PC-3 (cell line): ENCODE data around the gene FDXR. TPM values are rescaled to one million over a fixed set of nuclear protein-coding genes. Genes with fewer than 3 reads are reported as not detected.

Source experiments
- ATAC-seq: fragments of 200-7000 bp; cut with Tn5 transposase; 2 replicates; pipeline ENCODE4 v1.9.1; 2020; ENCODE audit warnings: mild to moderate bottlenecking, moderate library complexity
- BruUV-seq: library from RNA; stranded (reverse); fragments of 400-500 nt; replicated peaks from 2 replicates; lab custom pipeline; 2021; lab: Mats Ljungman, UMichigan
- CTCF ChIA-PET: fragments of 300-600 bp; sonication (Branson Sonifier 250); formaldehyde crosslinking; loops from one replicate; lab custom pipeline; 2022; ENCODE audit warnings: antibody characterized with exemption; lab: Charles Lee
- POLR2A ChIA-PET: fragments of 300-600 bp; sonication (Branson Sonifier 250); formaldehyde crosslinking; loops from one replicate; lab custom pipeline; 2022; ENCODE audit warnings: antibody characterized with exemption; ENCODE audit not compliant: unreplicated experiment; lab: Charles Lee
- DNase-seq: peaks from one replicate; pipeline ENCODE4 v3.0.0-alpha.2; 2015
- H2AFZ ChIP-seq: fragments of 300-600 bp; sonication (generic); 2 replicates; pipeline ENCODE4 v1.6.0; 2016; ENCODE audit warnings: antibody characterized with exemption, low read length
- H3F3A ChIP-seq: fragments of 300-600 bp; sonication (generic); one replicate; pipeline ENCODE4 v1.6.0; 2017; ENCODE audit warnings: antibody characterized with exemption, low read length, control low read depth, mild to moderate bottlenecking; ENCODE audit not compliant: unreplicated experiment
- H3K27ac ChIP-seq: fragments of 300-600 bp; sonication (generic); 2 replicates; pipeline ENCODE4 v1.5.1; 2016; ENCODE audit warnings: mild to moderate bottlenecking, low read length
- H3K27me3 ChIP-seq: fragments of 300-600 bp; sonication (generic); 2 replicates; pipeline ENCODE4 v1.6.1; 2016; ENCODE audit warnings: low read length, mixed read lengths
- H3K36me3 ChIP-seq: fragments of 300-600 bp; sonication (generic); 2 replicates; pipeline ENCODE4 v1.6.1; 2016; ENCODE audit warnings: low read depth, mixed run types, low read length, mixed read lengths
- H3K4me1 ChIP-seq: fragments of 300-600 bp; sonication (generic); 2 replicates; pipeline ENCODE4 v1.5.1; 2016; ENCODE audit warnings: low read length; ENCODE audit not compliant: insufficient read depth
- H3K4me2 ChIP-seq: fragments of 300-600 bp; sonication (generic); 2 replicates; pipeline ENCODE4 v1.6.0; 2016; ENCODE audit warnings: low read length
- H3K4me3 ChIP-seq: fragments of 300-600 bp; sonication (generic); 2 replicates; pipeline ENCODE4 v1.5.1; 2016; ENCODE audit warnings: mild to moderate bottlenecking, low read length, mixed read lengths
- H3K79me2 ChIP-seq: fragments of 300-600 bp; sonication (generic); 2 replicates; pipeline ENCODE4 v1.6.1; 2017; ENCODE audit warnings: low read length, mixed read lengths
- H3K9ac ChIP-seq: fragments of 300-600 bp; sonication (generic); 2 replicates; pipeline ENCODE4 v1.6.0; 2016; ENCODE audit warnings: mild to moderate bottlenecking, low read length
- H3K9me2 ChIP-seq: fragments of 300-600 bp; sonication (generic); replicated peaks from 2 replicates; pipeline ENCODE4 v1.6.1; 2016; ENCODE audit warnings: mixed run types, low read length, mixed read lengths
- H3K9me3 ChIP-seq: fragments of 300-600 bp; sonication (generic); 2 replicates; pipeline ENCODE4 v1.6.1; 2016; ENCODE audit warnings: low read length, mixed read lengths
- H4K20me1 ChIP-seq: fragments of 300-600 bp; sonication (generic); 2 replicates; pipeline ENCODE4 v1.6.1; 2016; ENCODE audit warnings: low read length, mixed read lengths
- EZH2 ChIP-seq: fragments of 300-600 bp; sonication (generic); IDR thresholded peaks from one replicate; pipeline ENCODE4 v1.6.1; 2017; ENCODE audit warnings: antibody characterized with exemption, mild to moderate bottlenecking, low read length; ENCODE audit not compliant: unreplicated experiment
- EZH2phosphoT487 ChIP-seq: fragments of 300-600 bp; sonication (generic); IDR thresholded peaks from 2 replicates; pipeline ENCODE4 v1.6.1; 2018; ENCODE audit warnings: mild to moderate bottlenecking, antibody characterized with exemption, low read length, borderline replicate concordance
- intact Hi-C: fragments of 100-400 bp; cut with micrococcal nuclease; formaldehyde crosslinking; loops from 2 replicates; pipeline ENCODE4 v1.9.0; 2023
- total RNA-seq: library from RNA; depleted of rRNA; stranded (reverse); fragments of >200 nt; gene quantifications from 2 replicates; pipeline ENCODE4 v1.2.3, GENCODE V29; 2014
- TF ChIP-seq, protein P1 (sequence below): fragments of 300-600 bp; sonication (generic); conservative IDR thresholded peaks from 2 replicates; pipeline ENCODE4 v1.5.1; 2017; ENCODE audit warnings: antibody characterized with exemption, low read depth, mild to moderate bottlenecking, low read length

Gene FDXR
- total RNA-seq, 1 experiment from 2014 or later, result 28.1 TPM

DNA sequence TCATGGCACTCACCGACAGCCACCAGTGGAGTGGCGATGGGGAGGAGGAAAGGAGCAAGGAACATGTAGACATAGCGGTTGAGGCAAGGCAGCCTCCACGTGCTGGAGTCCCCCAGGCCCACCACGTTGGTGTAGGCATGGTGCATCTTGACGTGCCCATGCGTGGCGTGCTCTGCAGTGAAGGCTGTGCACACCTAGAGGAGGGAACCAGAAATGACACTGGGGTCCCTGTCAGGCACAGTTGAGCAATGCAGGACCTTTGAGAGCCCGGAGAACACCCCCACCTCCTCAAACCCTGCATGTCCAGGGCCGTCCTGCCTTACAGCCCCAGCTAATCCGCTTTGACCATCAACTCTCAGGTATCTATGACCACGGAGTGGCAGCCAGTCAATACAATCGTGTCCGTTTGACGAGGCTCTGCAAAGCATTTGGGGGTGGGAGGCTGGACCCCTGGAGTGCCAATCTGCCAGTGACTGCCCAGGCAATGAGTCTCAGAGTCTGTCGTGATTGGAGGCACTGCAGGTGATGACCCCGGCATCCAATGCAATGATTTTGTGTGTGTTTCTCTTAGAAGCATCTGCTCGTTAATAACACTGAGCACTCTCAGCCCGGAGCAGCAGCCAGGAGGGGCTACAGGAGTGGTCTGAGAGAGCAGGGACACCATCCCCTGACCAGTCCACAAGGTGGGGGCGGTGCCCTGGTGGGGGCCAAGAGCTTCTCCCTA lies 9.9 kb upstream of the FDXR start:
- ChIA-PET CTCF (no interaction called here), POLR2A (interaction anchor here (0.6 kb wide), 1 partner anchor 10 kb away, joined by 15 read pairs; no protein-coding TSS in a partner anchor)
- no peak overlapping the region for H3K9ac ChIP-seq
- no peak overlapping the region for H2AFZ ChIP-seq
- H4K20me1 ChIP-seq, result no peaks in the 10 kb centered on the region
- H3F3A ChIP-seq, result no peaks in the 10 kb centered on the region
- TF ChIP-seq EZH2phosphoT487, result no peak
- TF ChIP-seq, protein P1, sequence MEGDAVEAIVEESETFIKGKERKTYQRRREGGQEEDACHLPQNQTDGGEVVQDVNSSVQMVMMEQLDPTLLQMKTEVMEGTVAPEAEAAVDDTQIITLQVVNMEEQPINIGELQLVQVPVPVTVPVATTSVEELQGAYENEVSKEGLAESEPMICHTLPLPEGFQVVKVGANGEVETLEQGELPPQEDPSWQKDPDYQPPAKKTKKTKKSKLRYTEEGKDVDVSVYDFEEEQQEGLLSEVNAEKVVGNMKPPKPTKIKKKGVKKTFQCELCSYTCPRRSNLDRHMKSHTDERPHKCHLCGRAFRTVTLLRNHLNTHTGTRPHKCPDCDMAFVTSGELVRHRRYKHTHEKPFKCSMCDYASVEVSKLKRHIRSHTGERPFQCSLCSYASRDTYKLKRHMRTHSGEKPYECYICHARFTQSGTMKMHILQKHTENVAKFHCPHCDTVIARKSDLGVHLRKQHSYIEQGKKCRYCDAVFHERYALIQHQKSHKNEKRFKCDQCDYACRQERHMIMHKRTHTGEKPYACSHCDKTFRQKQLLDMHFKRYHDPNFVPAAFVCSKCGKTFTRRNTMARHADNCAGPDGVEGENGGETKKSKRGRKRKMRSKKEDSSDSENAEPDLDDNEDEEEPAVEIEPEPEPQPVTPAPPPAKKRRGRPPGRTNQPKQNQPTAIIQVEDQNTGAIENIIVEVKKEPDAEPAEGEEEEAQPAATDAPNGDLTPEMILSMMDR, result no peak
- TF ChIP-seq EZH2, result no peak
- H3K36me3 ChIP-seq, result no peaks in the 10 kb centered on the region
- intact Hi-C loops, result no loop called here
- no peak for DNase-seq
- H3K9me3 ChIP-seq, result no peaks in the 10 kb centered on the region
- H3K4me3 ChIP-seq, result no peak overlapping the region
- BruUV-seq, result no TSS peak
- H3K27ac ChIP-seq, result no peak overlapping the region
- no peak for ATAC-seq
- no peak overlapping the region for H3K4me2 ChIP-seq
- no peaks in the 10 kb centered on the region for H3K4me1 ChIP-seq
- H3K9me2 ChIP-seq, result no peaks in the 10 kb centered on the region
- H3K79me2 ChIP-seq, result no peaks in the 10 kb centered on the region
- peaks cover 15% of the 10 kb centered on the region for H3K27me3 ChIP-seq

DNA sequence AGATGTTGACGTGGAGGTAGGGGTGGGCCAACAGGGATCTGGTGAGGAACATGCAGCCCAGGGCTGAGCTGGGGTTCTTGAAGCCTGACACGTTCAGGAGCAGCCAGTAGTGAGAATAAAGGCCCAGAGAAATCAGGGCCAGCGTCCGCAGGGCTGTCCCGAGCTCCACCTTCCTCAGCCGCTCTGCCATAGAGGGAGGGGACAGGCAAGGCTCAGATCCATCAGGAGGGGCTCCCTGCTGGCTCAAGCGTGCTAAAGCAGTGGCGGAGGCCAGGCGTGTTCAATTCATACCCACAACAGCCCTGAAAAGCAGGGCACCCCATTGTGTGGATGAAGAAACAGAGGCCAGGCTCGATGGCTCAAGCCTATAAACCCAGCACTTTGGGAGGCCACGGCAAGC lies 8.3 kb upstream of the FDXR start:
- no TSS peak for BruUV-seq
- Histone ChIP-seq H3K9me3 (no peaks in the 10 kb centered on the region), H3K36me3 (no peaks in the 10 kb centered on the region), H3K27me3 (peaks cover 10% of the 10 kb centered on the region), H3K4me2 (no peak overlapping the region), H3K9me2 (no peaks in the 10 kb centered on the region), H3F3A (no peaks in the 10 kb centered on the region), H4K20me1 (no peaks in the 10 kb centered on the region), H3K9ac (no peak overlapping the region), H3K27ac (no peak overlapping the region), H3K4me1 (no peaks in the 10 kb centered on the region), H3K4me3 (no peak overlapping the region), H2AFZ (no peak overlapping the region), H3K79me2 (no peaks in the 10 kb centered on the region)
- ATAC-seq, result no peak
- POLR2A ChIA-PET, result no interaction called here
- intact Hi-C loops, result no loop called here
- CTCF ChIA-PET, result no interaction called here
- TF ChIP-seq EZH2, result no peak
- no peak for TF ChIP-seq EZH2phosphoT487
- TF ChIP-seq, protein P1, result no peak
- DNase-seq, result no peak

DNA sequence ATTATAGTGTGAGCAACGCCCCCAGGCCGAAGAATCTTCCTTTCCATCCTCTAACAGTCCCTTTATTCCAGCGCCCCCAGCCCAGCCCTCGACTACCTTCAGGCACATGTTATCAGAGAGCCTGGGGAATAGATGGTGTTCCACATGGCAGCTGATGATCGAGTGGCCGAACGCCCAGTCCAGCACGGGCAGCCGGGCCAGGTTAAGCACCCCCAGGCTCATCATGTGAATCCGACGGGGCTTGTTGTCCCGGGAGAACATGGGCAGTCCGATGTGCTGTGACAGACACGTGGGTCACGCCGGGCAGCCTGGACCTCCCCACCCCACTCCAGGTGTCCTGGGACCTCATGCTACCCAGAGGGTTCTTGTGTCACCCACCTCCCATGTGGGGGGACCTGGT lies 6.5 kb upstream of the FDXR start:
- Histone ChIP-seq H3K9me3 (no peaks in the 10 kb centered on the region), H3K36me3 (no peaks in the 10 kb centered on the region), H3K27me3 (peaks cover 7% of the 10 kb centered on the region), H3F3A (no peaks in the 10 kb centered on the region), H4K20me1 (no peaks in the 10 kb centered on the region), H3K9ac (no peak overlapping the region), H2AFZ (no peak overlapping the region), H3K4me2 (no peak overlapping the region), H3K4me3 (no peak overlapping the region), H3K4me1 (0 out of 2 replicates have a peak, but pooled peaks cover under 1% of the 10 kb centered on the region), H3K9me2 (no peaks in the 10 kb centered on the region), H3K79me2 (no peaks in the 10 kb centered on the region), H3K27ac (no peak overlapping the region)
- TF ChIP-seq, protein P1, result no peak
- TF ChIP-seq EZH2 (no peak), EZH2phosphoT487 (no peak)
- no TSS peak for BruUV-seq
- intact Hi-C loops, result no loop called here
- ChIA-PET CTCF (no interaction called here), POLR2A (no interaction called here)
- no peak for ATAC-seq
- no peak for DNase-seq
